Epithelial cell of prostate (primary cell): ENCODE data around the gene COX17.
A peak's percentile ranks its signal among the peaks of the same experiment; 100 is the strongest.

Experiments used
- DNase-seq: peaks from one replicate; pipeline ENCODE4 v3.0.0-alpha.2; 2011; ENCODE audit warnings: low read depth, low spot score
- H3K27ac ChIP-seq: fragments of 450-650 bp; 2 replicates; pipeline ENCODE4 v1.5.1; 2017; ENCODE audit warnings: mild to moderate bottlenecking

The COX17 gene

DNA sequence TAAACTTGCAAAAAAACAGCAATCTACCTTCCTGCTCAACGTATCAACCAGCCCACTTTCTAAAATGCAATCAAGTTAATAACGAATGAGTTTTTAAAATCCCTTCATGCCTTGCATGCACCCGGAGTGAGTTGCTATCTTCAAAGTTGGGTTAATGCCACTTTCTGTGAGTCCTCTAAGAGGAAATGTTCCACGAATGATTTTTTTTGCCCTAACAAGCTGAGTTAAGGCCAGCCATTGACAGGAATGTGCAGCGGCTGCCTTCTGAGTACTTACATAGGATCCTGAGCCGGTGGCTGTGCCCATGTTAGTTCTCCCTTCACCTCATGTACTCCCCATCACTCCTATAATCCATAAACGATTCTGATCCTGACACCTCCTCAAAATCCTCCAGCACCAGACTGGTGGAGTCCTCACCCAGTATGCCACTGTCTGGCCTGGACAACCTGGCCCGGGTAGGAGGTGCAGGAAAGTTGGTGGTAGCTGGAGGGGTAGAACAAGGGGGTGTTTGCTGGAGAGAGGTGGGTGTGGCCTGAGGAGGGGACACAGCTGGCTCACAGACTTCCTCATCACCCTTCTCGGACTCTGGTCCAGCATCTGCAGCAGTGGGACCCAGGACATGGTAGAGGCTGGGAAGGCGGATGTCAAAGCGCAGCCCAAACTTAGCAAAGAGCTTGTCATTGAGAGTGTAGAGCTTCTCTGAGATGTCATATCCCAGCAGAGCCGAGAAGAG lies 29.2 kb downstream of the COX17 start:
- H3K27ac ChIP-seq = no peak overlapping the region
- no peak for DNase-seq

DNA sequence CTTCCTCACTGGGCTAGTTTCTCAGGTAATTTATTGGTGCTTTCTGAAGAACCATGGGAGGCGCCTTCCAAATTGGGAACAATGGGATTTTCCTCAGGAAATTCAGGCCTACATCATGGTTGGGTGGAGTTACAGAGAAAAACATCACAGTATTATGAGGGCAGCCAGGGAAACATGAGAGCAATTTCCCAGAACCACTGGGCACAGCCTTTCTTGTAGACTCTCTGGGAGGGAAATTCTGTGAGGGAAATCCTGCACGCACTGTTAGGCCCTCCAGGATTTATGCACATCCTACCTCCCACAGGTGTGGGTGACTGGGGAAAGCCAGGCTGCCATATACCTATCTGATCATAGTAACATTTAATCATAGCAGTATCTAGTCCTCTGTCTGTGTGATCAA lies 30.0 kb downstream of the COX17 start:
- no peak for DNase-seq
- no peak overlapping the region for H3K27ac ChIP-seq

DNA sequence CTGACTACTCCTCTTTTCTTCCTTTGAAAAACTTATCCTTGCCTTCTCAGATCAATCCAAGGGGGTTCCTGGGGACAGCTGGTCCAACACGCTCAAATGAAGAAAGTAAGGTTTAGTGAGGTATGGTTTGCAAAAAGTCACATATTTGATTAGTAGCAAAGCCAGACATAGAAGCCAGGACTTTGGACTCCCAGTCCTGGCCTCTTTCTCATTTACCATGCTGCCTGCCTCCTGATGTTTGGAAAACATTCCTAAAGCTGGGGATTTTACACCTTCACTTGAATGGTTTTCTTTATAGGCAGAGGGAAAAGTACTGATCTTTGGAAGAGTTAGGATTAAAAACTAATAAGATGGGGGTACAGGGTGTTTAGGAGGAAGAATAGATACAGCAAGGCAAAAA lies 31.4 kb downstream of the COX17 start:
- no peak overlapping the region for H3K27ac ChIP-seq
- no peak for DNase-seq

DNA sequence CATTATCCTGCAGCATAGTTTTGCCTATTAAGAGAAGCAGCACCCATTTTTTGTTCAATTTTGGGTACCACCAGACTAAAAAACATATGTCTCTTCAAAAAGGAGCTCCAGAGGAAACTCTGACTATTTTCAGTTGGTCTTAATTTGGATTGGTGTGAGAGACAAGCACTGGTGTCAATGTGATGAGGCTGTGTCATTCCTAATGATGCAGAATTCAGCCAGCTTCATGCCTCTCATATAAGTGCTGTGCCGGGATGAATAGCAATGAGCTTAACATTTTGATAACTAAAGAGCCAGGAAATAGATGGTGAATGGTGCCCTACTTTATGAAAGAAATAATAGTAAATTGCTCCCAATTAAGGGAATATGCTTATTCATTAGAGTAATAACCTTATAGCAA lies 32.7 kb downstream of the COX17 start:
- no peak overlapping the region for H3K27ac ChIP-seq
- no peak for DNase-seq

DNA sequence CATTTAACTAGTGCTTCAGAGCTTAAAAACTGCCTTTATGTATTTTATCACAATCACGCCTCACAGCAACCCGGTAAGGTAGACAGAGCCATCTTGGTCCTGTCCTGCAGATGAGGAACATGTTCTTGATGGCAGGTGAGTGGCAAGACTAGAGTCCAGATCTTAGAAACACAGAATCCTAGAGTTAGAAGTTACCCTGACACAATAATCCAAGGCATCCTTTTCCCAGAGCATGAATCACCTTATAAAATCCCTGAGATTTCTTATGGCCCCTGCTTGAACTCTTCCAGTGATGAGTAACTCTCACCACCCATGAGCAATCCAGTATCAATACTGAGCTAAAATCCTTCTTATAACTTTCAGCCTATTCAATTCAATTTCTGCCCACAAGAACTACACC lies 33.7 kb downstream of the COX17 start:
- H3K27ac ChIP-seq = peak overlapping the region; percentile 42
- DNase-seq = no peak

DNA sequence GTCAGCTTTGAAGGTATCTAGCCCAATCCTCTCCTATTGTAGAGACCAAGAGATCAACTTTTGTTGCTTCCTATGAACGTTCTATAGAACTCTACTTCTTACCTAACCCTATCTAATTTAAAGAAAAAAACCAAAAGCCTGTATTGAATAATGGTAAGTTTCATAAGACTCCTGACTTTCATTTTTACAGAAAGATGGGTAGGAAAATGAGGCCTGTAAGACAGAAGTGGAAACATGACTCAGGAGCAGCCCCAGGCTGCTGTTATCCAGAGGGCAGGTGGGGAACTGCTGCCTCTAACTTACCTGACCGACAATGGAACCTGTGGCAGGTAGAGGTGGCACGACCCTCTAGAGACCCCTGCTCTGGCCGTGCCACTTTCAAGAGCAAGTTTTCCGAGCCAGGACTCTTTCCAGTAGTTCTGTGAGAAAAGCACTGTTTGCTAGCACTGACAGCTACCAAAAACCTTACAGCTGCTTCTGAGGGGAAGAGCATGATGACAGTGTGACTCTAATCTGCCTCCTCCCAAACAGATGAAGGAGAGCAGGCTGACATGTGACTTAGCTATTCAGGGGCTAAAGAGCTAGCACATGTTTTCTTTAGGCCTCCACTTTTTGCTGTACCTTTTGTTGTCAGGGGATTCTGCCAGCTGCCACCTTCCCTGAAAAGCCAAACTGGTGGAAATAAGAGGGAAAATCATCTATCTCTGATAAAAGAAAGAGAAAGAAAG lies 34.3 kb downstream of the COX17 start:
- no peak for DNase-seq
- H3K27ac ChIP-seq = peak overlapping the region; percentile 42

DNA sequence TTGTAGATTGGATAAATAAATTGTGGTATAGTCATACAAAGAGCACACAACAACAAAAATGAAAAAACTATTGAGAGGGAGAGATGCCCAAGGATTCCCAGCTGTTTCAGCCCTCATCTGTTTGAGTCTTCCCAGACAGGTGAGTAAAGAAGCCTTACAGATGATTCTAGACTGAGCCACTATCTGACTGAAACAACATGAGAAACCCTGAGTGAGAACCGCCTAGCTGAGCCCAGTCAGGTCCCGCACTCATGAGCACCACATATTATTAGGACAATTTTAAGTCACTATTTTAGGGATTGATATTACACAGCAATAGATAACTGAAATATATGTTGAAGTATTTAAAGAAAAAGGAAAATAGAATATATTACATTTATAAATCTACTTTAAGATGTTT lies 35.8 kb downstream of the COX17 start:
- H3K27ac ChIP-seq = no peak overlapping the region
- DNase-seq = no peak

DNA sequence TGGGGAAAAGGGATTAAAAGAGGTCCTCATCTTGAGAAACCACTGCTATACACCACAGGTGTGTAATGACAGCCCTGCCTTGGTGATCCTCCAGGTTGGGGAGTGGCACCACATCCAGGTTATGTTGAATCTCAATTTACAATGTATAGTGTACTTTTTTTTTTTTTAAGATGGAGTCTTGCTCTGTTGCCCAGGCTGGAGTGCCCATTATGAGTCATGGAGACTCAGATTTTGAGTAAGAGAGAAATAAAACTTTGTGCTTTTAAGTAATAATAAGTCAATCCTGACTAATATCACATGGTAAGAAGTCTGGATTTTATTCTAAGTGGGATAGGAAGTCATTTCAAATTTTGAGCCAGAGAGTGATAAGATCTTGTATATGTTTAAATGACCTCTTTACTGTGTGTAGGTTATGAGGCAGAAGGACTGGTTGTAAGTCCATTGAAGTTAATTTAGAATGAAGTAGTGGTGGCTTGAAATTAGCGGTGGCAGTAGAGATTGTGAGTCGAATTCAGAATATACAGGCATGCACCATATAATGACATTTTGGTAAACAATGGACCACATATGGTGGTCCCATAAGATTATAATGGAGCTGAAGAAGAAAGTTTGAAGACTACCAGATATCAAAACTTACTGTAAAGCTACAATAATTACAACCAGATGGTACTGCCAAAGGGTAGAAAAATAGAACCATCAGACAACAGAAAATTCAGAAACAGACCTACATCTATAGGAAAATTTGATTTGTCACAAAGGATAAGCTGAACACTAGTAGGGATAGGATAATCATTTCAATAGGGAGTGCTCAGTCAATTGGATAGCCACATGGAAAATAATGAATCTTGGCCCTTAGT lies 37.5 kb downstream of the COX17 start:
- peak overlapping the region; percentile 94 for H3K27ac ChIP-seq
- no peak for DNase-seq

DNA sequence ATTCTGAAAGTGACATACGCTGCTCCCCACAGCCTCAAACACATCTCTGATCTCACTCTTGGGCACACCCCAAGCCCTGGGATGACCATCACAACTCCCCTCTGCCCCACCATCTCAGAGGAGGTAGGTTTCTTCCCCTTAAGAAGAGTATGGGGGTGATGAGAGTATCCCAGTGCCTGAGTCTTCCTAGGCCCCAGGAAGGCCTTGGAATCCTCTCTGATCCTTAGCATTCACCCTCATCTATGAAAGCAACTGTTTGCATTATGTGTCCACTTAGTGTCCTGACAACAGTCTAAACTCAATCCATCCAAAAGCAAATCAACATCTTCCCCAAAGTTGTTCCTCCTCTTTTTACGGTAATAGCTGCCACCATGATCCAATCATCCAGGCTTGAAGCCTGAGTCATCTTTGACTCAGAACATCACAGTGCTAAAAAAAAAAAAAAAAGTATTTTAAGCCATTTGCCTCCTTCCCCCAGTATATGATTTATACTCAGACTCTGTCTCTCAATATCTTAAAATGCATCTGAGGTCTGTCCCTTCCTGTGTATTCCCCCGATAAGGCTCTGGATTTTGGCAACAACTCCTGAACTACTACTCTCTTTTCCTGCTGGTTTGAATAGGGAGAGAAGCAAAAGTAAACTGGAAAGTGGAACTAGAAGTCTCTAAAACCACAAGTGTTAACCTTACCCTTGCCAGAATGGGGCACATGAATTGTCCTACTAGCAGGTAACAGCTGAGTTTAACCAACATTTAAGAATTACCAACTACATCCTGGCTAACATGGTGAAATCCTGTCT lies 39.3 kb downstream of the COX17 start:
- H3K27ac ChIP-seq = peak overlapping the region; percentile 94
- peak; percentile 63 for DNase-seq

DNA sequence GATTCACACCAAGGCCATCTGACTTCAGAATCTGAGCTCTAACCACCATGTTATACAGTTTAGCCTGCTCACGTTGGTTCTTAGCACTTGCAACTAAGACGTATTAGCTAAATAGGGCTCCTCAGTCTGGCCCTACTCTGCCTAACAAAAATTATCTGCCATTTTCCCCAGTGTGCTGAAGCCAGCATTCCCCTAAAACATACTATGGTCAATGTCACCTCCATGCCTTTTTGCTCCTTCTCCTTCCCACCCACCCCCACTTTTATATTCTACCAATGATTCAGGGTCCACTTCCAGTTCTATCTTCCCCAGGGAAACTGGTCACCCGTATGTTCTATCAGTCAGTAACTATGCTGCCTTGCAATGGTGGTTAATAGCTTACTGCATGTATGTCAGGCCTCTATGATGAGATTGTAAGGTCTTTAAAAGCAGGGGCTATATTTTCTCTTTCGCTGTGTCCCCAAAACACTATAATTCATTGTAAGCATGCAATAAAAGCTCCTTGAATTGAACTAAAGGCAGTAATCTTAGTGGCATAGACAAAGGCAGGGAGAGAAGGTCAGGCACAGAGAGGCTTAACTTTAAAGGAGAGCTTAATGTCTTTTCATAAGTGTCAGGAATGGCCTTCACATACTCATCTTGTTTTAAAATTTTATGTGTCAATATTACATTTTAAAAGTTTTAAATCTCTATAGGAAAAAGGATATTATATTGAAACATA lies 40.2 kb downstream of the COX17 start:
- peak overlapping the region; percentile 94 for H3K27ac ChIP-seq
- no peak for DNase-seq

DNA sequence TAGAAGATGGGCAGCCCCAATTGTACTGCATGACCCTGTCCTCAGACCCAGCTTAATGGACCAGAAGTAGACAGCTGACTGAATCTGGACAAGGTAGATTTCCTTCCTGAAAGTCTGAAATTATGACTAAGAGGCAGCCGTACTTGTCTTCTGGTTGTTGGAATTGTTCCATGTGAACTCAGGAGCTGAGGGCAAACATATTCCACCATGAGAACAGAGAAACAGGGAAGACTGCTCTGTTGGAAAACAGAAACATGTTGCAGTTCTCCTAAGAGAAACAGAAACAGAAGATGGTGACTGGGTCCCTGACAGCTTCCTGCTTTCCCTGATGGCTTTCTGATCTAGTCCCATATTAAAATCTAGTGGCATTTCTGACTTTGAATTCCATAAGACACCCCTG lies 41.0 kb downstream of the COX17 start:
- peak overlapping the region; percentile 94 for H3K27ac ChIP-seq

DNA sequence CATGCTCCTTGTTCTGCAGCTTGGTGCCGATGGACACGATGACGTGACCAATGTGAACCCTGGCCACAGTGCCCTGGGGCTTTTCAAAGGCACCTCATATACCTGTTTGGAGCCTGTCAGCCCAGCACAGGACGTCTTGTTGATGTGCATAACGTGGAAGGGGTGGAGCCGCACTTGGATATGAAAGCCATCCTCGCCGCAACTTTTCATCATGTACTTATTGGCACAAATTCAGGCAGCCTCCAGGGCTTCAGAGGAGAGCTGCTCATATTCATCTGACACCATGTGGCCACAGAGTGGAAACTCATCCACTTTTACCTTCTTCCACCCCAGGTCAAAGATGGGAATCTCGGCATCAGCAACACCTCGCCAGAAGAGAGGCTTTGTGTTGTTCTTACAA lies 41.5 kb downstream of the COX17 start:
- DNase-seq = no peak
- peak overlapping the region; percentile 94 for H3K27ac ChIP-seq

More for the DNA sequence above, 41.0 kb downstream of the COX17 start:
- DNase-seq = peak; percentile 49

DNA sequence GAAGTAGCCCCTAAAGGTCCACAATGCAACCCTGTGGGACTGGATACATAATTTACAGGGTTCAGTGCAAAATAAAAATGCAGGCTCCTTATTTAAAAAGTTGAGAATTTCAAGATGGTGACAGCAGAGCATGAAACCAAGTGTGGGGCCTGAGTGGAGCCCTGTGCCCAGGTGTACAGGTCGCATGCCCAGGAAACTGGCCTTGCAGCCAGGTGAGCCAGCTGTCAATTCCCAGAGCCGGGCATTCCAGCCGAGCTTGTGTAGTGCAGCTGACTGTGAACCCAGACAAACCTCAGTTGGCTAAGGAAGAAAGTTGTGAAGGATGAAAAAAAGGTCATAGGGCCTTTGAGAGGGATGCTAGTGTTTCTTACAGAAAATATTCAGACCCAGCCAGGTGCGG lies 44.4 kb downstream of the COX17 start:
- DNase-seq = no peak
- H3K27ac ChIP-seq = no peak overlapping the region

DNA sequence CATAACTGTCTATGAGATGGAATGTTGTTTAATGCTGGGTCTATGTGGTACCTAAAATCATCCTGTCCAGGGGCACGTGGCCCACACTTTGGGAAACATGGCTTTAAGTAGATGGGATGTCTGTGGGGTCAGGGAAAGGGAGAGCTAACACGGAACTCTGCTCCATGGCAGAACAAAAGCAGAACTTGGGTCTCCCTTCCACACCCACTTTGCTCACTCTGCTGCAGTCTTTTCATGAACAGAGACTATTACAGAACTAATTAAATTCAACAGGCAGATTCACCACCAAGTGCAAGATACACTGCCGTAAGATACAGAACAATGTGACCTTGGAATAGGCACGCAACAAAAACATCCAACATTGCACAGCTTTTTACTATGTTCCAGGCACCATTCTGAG lies 45.0 kb downstream of the COX17 start:
- DNase-seq = no peak
- H3K27ac ChIP-seq = no peak overlapping the region

DNA sequence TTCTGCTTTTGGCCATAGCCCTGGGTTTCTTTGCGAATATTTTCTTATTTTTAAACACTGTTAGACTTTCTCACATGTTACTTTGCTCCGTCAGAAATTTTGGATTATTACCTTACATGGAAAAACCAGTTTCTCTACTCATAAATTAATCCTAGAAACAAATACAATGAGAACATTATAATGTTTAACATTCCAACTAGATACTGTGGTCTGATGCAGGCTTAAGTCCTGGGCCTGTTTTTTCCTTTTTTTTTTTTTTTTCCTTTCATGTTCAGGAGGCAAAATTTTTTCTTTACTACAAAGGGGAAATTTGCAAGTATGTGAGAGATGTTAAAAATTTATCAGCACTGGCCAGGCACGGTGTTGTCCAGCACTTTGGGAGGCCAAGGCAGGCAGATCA lies 45.7 kb downstream of the COX17 start:
- no peak for DNase-seq

DNA sequence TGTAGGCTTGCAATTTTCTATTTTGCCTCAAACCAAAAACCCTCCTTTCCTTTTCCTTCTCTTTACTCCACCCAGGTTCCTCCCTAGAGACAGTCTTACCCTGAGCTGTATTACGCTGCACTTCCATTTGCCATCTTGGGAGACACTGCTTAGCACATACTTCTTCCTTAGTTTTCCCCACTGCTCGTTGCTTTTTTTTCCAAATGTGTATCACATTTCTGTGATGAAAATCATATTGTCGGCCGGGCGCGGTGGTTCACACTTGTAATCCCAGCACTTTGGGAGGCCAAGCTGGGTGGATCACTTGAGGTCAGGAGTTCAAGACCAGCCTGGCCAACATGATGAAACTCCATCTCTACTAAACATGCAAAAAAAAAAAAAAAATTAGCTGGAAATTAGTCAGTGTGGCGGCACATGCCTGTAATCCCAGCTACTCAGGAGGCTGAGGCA lies 46.3 kb downstream of the COX17 start:
- peak overlapping the region; percentile 55 for H3K27ac ChIP-seq

More for the DNA sequence above, 45.7 kb downstream of the COX17 start:
- H3K27ac ChIP-seq = no peak overlapping the region

DNA sequence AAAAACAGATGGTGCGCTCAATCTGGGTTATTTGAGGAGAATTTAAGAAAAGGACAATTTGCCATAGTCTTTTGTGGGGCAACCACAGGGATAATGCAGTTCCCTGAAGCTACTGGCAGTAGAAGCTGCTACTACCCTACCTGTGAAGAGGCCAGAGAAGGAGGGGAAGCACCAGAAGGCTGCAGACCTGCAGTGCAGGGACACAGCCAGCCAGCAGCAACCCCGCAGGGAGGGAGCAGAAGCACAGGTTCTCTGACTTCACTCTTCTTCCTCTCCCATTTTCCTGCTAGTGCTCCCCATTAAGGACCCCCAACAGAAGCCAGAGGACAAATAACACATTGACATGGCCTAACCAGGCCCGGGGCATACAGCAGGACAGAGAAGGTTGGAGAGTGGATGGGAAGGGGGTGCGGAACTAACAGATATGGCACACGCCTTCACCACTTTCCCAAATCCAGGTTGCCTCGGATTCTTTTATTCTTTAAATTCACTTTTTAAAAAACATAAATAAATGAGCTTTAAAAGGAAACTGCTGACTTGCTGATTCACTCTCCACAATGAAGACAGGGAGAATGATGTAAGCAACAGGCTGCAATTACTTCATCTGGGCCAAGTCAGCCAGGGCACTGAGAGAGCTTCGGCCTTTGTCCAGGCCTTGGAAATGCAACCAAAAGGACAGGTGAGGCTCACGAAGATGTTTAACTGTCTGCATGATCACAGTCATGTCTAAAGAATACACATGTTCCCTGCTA lies 46.9 kb downstream of the COX17 start:
- DNase-seq = no peak
- peak overlapping the region; percentile 55 for H3K27ac ChIP-seq

More for the DNA sequence above, 46.3 kb downstream of the COX17 start:
- DNase-seq = no peak

DNA sequence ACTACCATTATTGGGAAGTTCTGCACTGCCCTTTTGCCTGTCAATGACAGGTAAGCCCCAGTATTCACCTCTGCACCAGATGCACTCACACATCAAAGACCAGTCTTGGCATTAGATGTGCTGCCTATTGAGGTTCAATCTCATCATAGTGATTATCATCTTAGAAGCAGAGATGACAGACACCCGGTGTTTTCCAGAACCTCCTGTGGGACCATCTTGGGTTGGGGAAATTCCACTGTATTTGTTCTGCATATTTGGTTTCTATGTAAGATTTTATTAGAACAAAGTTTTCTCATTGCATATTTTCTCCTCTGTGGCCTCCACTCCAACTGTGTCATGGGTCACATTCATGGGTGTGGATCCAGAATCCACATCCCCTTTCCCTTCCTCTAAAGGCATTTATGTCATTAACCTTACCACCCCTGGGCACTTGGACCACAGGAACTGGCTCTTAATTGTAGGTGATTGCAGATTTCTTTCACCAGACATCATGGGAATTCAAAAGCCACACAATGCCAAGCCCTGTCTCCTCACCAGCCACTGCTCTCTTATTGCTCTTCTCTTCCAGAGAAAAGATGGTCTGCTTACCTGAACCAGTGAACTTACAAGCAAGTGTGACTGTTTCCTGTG lies 48.3 kb downstream of the COX17 start:
- DNase-seq = no peak
- no peak overlapping the region for H3K27ac ChIP-seq
